ENCODE data around the gene APOBEC3F. TPM values are rescaled to one million over a fixed set of nuclear protein-coding genes. Genes with fewer than 3 reads are reported as not detected.

The APOBEC3F gene
- total and polyA plus RNA-seq, 2 donors (not counting 1 experiment from before 2014, with no cell fraction given) = 23.3 to 76.8 TPM

GRCh38 chr22:38996105-38996504 lies 44.6 kb upstream of the APOBEC3F start:
- Histone ChIP-seq H3K9me3 (ENCODE audit: control extremely low read depth in 1 of 3, control insufficient read depth in 2 of 3, insufficient read depth in 1 of 3, low read length in 2 of 3) (peaks cover 0 to 12% (median 0%) of the 10 kb centered on the region in 3 donors), H3K27ac (ENCODE audit: low read length in 2 of 2) (no peak overlapping the region), H2AFZ (ENCODE audit: insufficient read depth, low read depth, low read length, poor library complexity, severe bottlenecking) (no peak overlapping the region), H3K27me3 (replicated peaks in 1 of 4; ENCODE audit: control extremely low read depth in 1 of 4, control insufficient read depth in 3 of 4, insufficient read depth in 4 of 4, low read length in 3 of 4) (peaks cover 0 to 13% (median 0%) of the 10 kb centered on the region in 4 experiments), H3K79me2 (ENCODE audit: control insufficient read depth, insufficient read depth, low read length) (no peaks in the 10 kb centered on the region), H3K4me1 (ENCODE audit: control insufficient read depth in 2 of 2, insufficient read depth in 2 of 2, low read length in 2 of 2) (no peaks in the 10 kb centered on the region), H3K36me3 (replicated peaks in 1 of 2; ENCODE audit: control extremely low read depth in 1 of 2, control insufficient read depth in 1 of 2, extremely low read depth in 1 of 2, insufficient read depth in 2 of 2, low read length in 1 of 2) (no peaks in the 10 kb centered on the region), H3K4me2 (replicated peaks; ENCODE audit: low read depth, low read length, poor library complexity, severe bottlenecking) (no peak overlapping the region), H4K20me1 (ENCODE audit: control insufficient read depth, insufficient read depth, low read length, poor library complexity, severe bottlenecking) (no peaks in the 10 kb centered on the region), H3K4me3 (ENCODE audit: control extremely low read depth in 1 of 5, extremely low read depth in 1 of 5, insufficient read depth in 1 of 5, low read depth in 2 of 5, low read length in 4 of 5) (no peak overlapping the region), H3K9ac (ENCODE audit: low read length) (no peak overlapping the region)
- no peak for ATAC-seq (ENCODE audit: low read depth)
- ChIA-PET POLR2A (no interaction called here), CTCF (interaction anchor here (1.5 kb wide), 2 partner anchors 23 to 103 kb away, joined by 3 to 4 read pairs; no protein-coding TSS in a partner anchor)
- DNase-seq = no peak
- intact Hi-C loops (cut with micrococcal nuclease) = no loop called here
- WGBS (ENCODE audit: insufficient coverage) = 69% methylated on average over 6 of the region's 6 CpGs
- Mint-ChIP-seq H3K4me3 (no peak overlapping the region), H3K4me1 (peaks cover 5% of the 10 kb centered on the region), H3K27ac (no peak overlapping the region), H3K27me3 (peaks cover 20% of the 10 kb centered on the region), H3K9me3 (ENCODE audit: insufficient read depth) (no peaks in the 10 kb centered on the region)
- TF ChIP-seq CTCF (IDR thresholded peaks at IDR 0.05) (no peak), EZH2 (IDR thresholded peaks at IDR 0.05; ENCODE audit: borderline replicate concordance, insufficient read depth, low read depth, low read length, poor library complexity, severe bottlenecking) (no peak)

- Histone ChIP-seq H3K4me1 (ENCODE audit: control insufficient read depth in 2 of 2, insufficient read depth in 2 of 2, low read length in 2 of 2) (peaks cover 0 to 2% of the 10 kb centered on the region in 2 donors), H3K4me2 (replicated peaks; ENCODE audit: low read depth, low read length, poor library complexity, severe bottlenecking) (no peak overlapping the region), H3K9ac (ENCODE audit: low read length) (no peak overlapping the region), H3K9me3 (ENCODE audit: control extremely low read depth in 1 of 3, control insufficient read depth in 2 of 3, insufficient read depth in 1 of 3, low read length in 2 of 3) (peaks cover 0 to 12% (median 0%) of the 10 kb centered on the region in 3 donors), H3K27ac (ENCODE audit: low read length in 2 of 2) (no peak overlapping the region), H3K4me3 (ENCODE audit: control extremely low read depth in 1 of 5, extremely low read depth in 1 of 5, insufficient read depth in 1 of 5, low read depth in 2 of 5, low read length in 4 of 5) (no peak overlapping the region), H3K27me3 (replicated peaks in 1 of 4; ENCODE audit: control extremely low read depth in 1 of 4, control insufficient read depth in 3 of 4, insufficient read depth in 4 of 4, low read length in 3 of 4) (peaks cover 0 to 13% (median 0%) of the 10 kb centered on the region in 4 experiments), H4K20me1 (ENCODE audit: control insufficient read depth, insufficient read depth, low read length, poor library complexity, severe bottlenecking) (no peaks in the 10 kb centered on the region), H2AFZ (ENCODE audit: insufficient read depth, low read depth, low read length, poor library complexity, severe bottlenecking) (no peak overlapping the region), H3K36me3 (replicated peaks in 1 of 2; ENCODE audit: control extremely low read depth in 1 of 2, control insufficient read depth in 1 of 2, extremely low read depth in 1 of 2, insufficient read depth in 2 of 2, low read length in 1 of 2) (no peaks in the 10 kb centered on the region), H3K79me2 (ENCODE audit: control insufficient read depth, insufficient read depth, low read length) (no peaks in the 10 kb centered on the region)
- Mint-ChIP-seq H3K4me3 (no peak overlapping the region), H3K27me3 (peaks cover 20% of the 10 kb centered on the region), H3K27ac (no peak overlapping the region), H3K4me1 (peaks cover 5% of the 10 kb centered on the region), H3K9me3 (ENCODE audit: insufficient read depth) (no peaks in the 10 kb centered on the region)
- ATAC-seq (ENCODE audit: low read depth) (no peak), DNase-seq (no peak)
- ChIA-PET POLR2A (no interaction called here), CTCF (interaction anchor here (1.0 kb wide), 1 partner anchor 10 kb away, joined by 3 read pairs; no protein-coding TSS in a partner anchor)
- intact Hi-C loops (cut with micrococcal nuclease) = no loop called here
- no peak for TF ChIP-seq CTCF (IDR thresholded peaks at IDR 0.05)
- no peak for TF ChIP-seq EZH2 (IDR thresholded peaks at IDR 0.05; ENCODE audit: borderline replicate concordance, insufficient read depth, low read depth, low read length, poor library complexity, severe bottlenecking)
- WGBS (ENCODE audit: insufficient coverage) = 83% methylated on average over 1 of the region's 3 CpGs
Measured at GRCh38 chr22:38997518-38997917, 43.1 kb upstream of the APOBEC3F start.
